Panc1 (cell line): ENCODE measurements around the gene USP15. TPM values are rescaled to one million over a fixed set of nuclear protein-coding genes. Genes with fewer than 3 reads are reported as not detected.
"Not testable (repeated sequence)": the region's sequence is repeated elsewhere in the genome, so short reads cannot be mapped to it uniquely, and the experiment has no call there.

Source experiments
- ATAC-seq: fragments of 200-7000 bp; cut with Tn5 transposase; 2 replicates; pipeline ENCODE4 v1.9.1; 2020; ENCODE audit warnings: mild to moderate bottlenecking, moderate library complexity
- BruUV-seq: library from RNA; stranded (reverse); fragments of 400-500 nt; replicated peaks from 2 replicates; lab custom pipeline; 2021; lab: Mats Ljungman, UMichigan
- CTCF ChIA-PET: fragments of 300-600 bp; sonication (Branson Sonifier 250); formaldehyde crosslinking; loops from one replicate; lab custom pipeline; 2022; ENCODE audit warnings: antibody characterized with exemption; lab: Charles Lee
- POLR2A ChIA-PET: fragments of 300-600 bp; sonication (Branson Sonifier 250); formaldehyde crosslinking; loops from one replicate; lab custom pipeline; 2022; ENCODE audit warnings: antibody characterized with exemption; lab: Charles Lee
- DNase-seq: peaks from one replicate; pipeline ENCODE4 v3.0.0-alpha.2; 2010; ENCODE audit warnings: low read depth, low spot score
- H3K27ac ChIP-seq: 2 replicates; pipeline ENCODE4 v1.5.1; 2011; ENCODE audit warnings: mild to moderate bottlenecking, low read length, inconsistent platforms
- H3K27me3 ChIP-seq: fragments of 200-500 bp; sonication (Bioruptor generic); 2 replicates; pipeline ENCODE4 v1.6.0; 2014; ENCODE audit warnings: low read length, inconsistent platforms; ENCODE audit not compliant: control insufficient read depth, insufficient read depth
- H3K36me3 ChIP-seq: fragments of 200-500 bp; sonication (Bioruptor generic); 2 replicates; pipeline ENCODE4 v1.5.1; 2014; ENCODE audit warnings: inconsistent platforms, mild to moderate bottlenecking, low read length, moderate library complexity; ENCODE audit not compliant: control insufficient read depth, insufficient read depth
- H3K4me1 ChIP-seq: 2 replicates; pipeline ENCODE4 v1.5.1; 2011; ENCODE audit warnings: inconsistent platforms, mild to moderate bottlenecking, low read length, moderate library complexity; ENCODE audit not compliant: control insufficient read depth, insufficient read depth
- H3K4me3 ChIP-seq, 2 experiments: 2 replicates each; pipeline ENCODE4 v1.5.1; 2011 to 2012; ENCODE audit warnings: low read depth in 2 of 2, low read length in 2 of 2, mild to moderate bottlenecking in 2 of 2, inconsistent platforms in 1 of 2, moderate library complexity in 1 of 2
- H3K9me3 ChIP-seq: fragments of 200-500 bp; sonication (Bioruptor generic); 2 replicates; pipeline ENCODE4 v1.5.1; 2014; ENCODE audit warnings: low read depth, mild to moderate bottlenecking, inconsistent platforms, low read length, moderate library complexity; ENCODE audit not compliant: control insufficient read depth, insufficient read depth
- CTCF ChIP-seq: fragments of 450-650 bp; IDR thresholded peaks from 2 replicates; pipeline ENCODE4 v1.5.1; 2017; ENCODE audit warnings: mild to moderate bottlenecking
- POLR2AphosphoS5 ChIP-seq: IDR thresholded peaks from 2 replicates; pipeline ENCODE4 v1.6.1; 2012; ENCODE audit warnings: mild to moderate bottlenecking, low read depth, low read length, moderate library complexity
- REST ChIP-seq, 2 experiments: IDR thresholded peaks; 2 replicates each; pipeline ENCODE4 v1.6.1; 2011 to 2012; ENCODE audit warnings: low read depth in 2 of 2, control low read depth in 1 of 2, low read length in 1 of 2, mild to moderate bottlenecking in 1 of 2, moderate library complexity in 1 of 2; ENCODE audit not compliant: insufficient read depth in 1 of 2
- SIN3A ChIP-seq: IDR thresholded peaks from 2 replicates; pipeline ENCODE4 v1.6.1; 2012; ENCODE audit warnings: low read depth, mild to moderate bottlenecking, low read length, moderate library complexity, borderline replicate concordance; ENCODE audit not compliant: insufficient read depth
- TCF7L2 ChIP-seq: IDR thresholded peaks from 2 replicates; pipeline ENCODE4 v1.6.1; 2011; ENCODE audit warnings: mild to moderate bottlenecking, low read depth, low read length, inconsistent platforms
- in situ Hi-C: cut with HindIII; loops from 2 replicates; pipeline ENCODE4 v1.10.0; 2016; ENCODE audit warnings: low sequenced_read_pairs, low pct_unique_long_range_greater_than_20kb
- intact Hi-C: fragments of 100-400 bp; cut with micrococcal nuclease; formaldehyde crosslinking; loops from one replicate; pipeline ENCODE4 v1.10.0; 2022; ENCODE audit not compliant: unreplicated experiment
- total RNA-seq: library from RNA; stranded (reverse); gene quantifications from one replicate; pipeline ENCODE4 v1.2.1, GENCODE V29; 2021; ENCODE audit not compliant: unreplicated experiment

USP15 gene
- total RNA-seq, 1 experiment from 2014 or later = 35.4 TPM

GRCh38 chr12:62361048-62361447 lies 100.8 kb downstream of the USP15 start:
- DNase-seq (no peak), ATAC-seq (no peak)
- Histone ChIP-seq H3K9me3 (no peaks in the 10 kb centered on the region), H3K4me1 (no peaks in the 10 kb centered on the region), H3K27ac (no peak overlapping the region), H3K4me3 (no peak overlapping the region), H3K36me3 (no peaks in the 10 kb centered on the region; the same call in 1 of the 2 replicates), H3K27me3 (no peaks in the 10 kb centered on the region)
- intact Hi-C loops = no loop called here
- POLR2A ChIA-PET = interaction anchor here (0.6 kb wide), 1 partner anchor 307 kb away, joined by 5 read pairs; no protein-coding TSS in a partner anchor
- no TSS peak for BruUV-seq
- CTCF ChIA-PET = no interaction called here
- TF ChIP-seq REST (IDR thresholded peaks at IDR 0.05; ENCODE audit: insufficient read depth in 1 of 2, low read depth in 2 of 2, low read length in 1 of 2) = no peak
- no peak for TF ChIP-seq POLR2AphosphoS5
- no peak for TF ChIP-seq SIN3A
- TF ChIP-seq CTCF = no peak
- TF ChIP-seq TCF7L2 = no peak
- in situ Hi-C loops = no loop called here

- DNase-seq (no peak), ATAC-seq (no peak)
- Histone ChIP-seq H3K9me3 (no peaks in the 10 kb centered on the region), H3K4me3 (no peak overlapping the region), H3K27me3 (no peaks in the 10 kb centered on the region), H3K4me1 (no peaks in the 10 kb centered on the region), H3K27ac (no peak overlapping the region), H3K36me3 (no peaks in the 10 kb centered on the region; the same call in 1 of the 2 replicates)
- intact Hi-C loops (no loop called here), in situ Hi-C loops (no loop called here)
- no TSS peak for BruUV-seq
- ChIA-PET CTCF (no interaction called here), POLR2A (no interaction called here)
- no peak for TF ChIP-seq REST (IDR thresholded peaks at IDR 0.05; ENCODE audit: insufficient read depth in 1 of 2, low read depth in 2 of 2, low read length in 1 of 2)
- TF ChIP-seq POLR2AphosphoS5 = no peak
- no peak for TF ChIP-seq CTCF
- TF ChIP-seq TCF7L2 = no peak
- no peak for TF ChIP-seq SIN3A
Measured at GRCh38 chr12:62363506-62363905, 103.3 kb downstream of the USP15 start.

- DNase-seq, in situ Hi-C loops, BruUV-seq, H3K27me3 ChIP-seq, H3K9me3 ChIP-seq, intact Hi-C loops, H3K4me1 ChIP-seq, H3K27ac ChIP-seq, CTCF ChIA-PET, H3K36me3 ChIP-seq, ATAC-seq, POLR2A ChIA-PET, H3K4me3 ChIP-seq: not testable (repeated sequence)
Measured at GRCh38 chr12:62364697-62365096, 104.5 kb downstream of the USP15 start.

- H3K4me1 ChIP-seq, H3K4me3 ChIP-seq, CTCF ChIA-PET, H3K27ac ChIP-seq, DNase-seq, POLR2A ChIA-PET, H3K36me3 ChIP-seq, H3K9me3 ChIP-seq, H3K27me3 ChIP-seq, ATAC-seq, BruUV-seq, in situ Hi-C loops, intact Hi-C loops: not testable (repeated sequence)
Measured at GRCh38 chr12:62365846-62366245, 105.6 kb downstream of the USP15 start.
